ENCODE data around the gene NKAIN1. TPM values are rescaled to one million over a fixed set of nuclear protein-coding genes. Genes with fewer than 3 reads are reported as not detected.
A peak's percentile ranks its signal among the peaks of the same experiment; 100 is the strongest.

Gene NKAIN1
- polyA plus RNA-seq, 2 of the 4 experiments (the other 2 are of a cell fraction) = 0.74 to 0.80 TPM

GRCh38 chr1:31154000-31154631, 85.6 kb downstream of the NKAIN1 start:
- Histone ChIP-seq H3K9me3 (0 out of 3 replicates have a peak, but pooled peaks cover 2% of the 10 kb centered on the region), H3K4me1 (peaks cover 19% of the 10 kb centered on the region; the same call in 2 of the 3 replicates), H3K4me2 (peak overlapping the region; percentile 87), H3K4me3 (peak overlapping the region; percentile 50), H3K27ac (peak overlapping the region; percentile 89 to 99)
- POLR2A ChIA-PET = interaction anchor here (0.6 to 1.2 kb wide), 2 partner anchors 88 to 148 kb away, joined by 3 read pairs; partner anchors contain the start of gene PUM1
- CTCF ChIA-PET = interaction anchor here (0.9 to 1.3 kb wide), 2 partner anchors 12 to 17 kb away, joined by 3 read pairs; no protein-coding TSS in a partner anchor
- FAIRE-seq (no peak), DNase-seq (ENCODE audit: low read depth in 1 of 2, low spot score in 1 of 2) (no peak), ATAC-seq (no peak)
- 85% methylated on average over 19 of the region's 19 CpGs for WGBS (ENCODE audit: missing lambda C conversion rate)
- TF ChIP-seq CEBPB (IDR thresholded peaks at IDR 0.05) = no peak
- no peak for TF ChIP-seq CTCF (IDR thresholded peaks at IDR 0.05)
- TF ChIP-seq MAFK (IDR thresholded peaks at IDR 0.05; ENCODE audit: partially characterized antibody) = no peak
- TF ChIP-seq EHMT2 (IDR thresholded peaks at IDR 0.05; ENCODE audit: low read depth) = no peak
- no peak; the same call in 1 of the 2 replicates for TF ChIP-seq ESRRA (IDR thresholded peaks at IDR 0.05; ENCODE audit: borderline replicate concordance, low read length)
- TF ChIP-seq HOXB5 (CRISPR knock-in tag; IDR thresholded peaks at IDR 0.05) = no peak
- TF ChIP-seq ZFP36 (IDR thresholded peaks at IDR 0.05; ENCODE audit: borderline replicate concordance, partially characterized antibody) = no peak
- no peak for TF ChIP-seq RAD21 (conservative IDR thresholded peaks at IDR 0.05 in 1 of 2, IDR thresholded peaks at IDR 0.05 in 1 of 2)
- no peak for TF ChIP-seq PHF8 (IDR thresholded peaks at IDR 0.05; ENCODE audit: borderline replicate concordance, low read depth)
- TF ChIP-seq, protein P1, sequence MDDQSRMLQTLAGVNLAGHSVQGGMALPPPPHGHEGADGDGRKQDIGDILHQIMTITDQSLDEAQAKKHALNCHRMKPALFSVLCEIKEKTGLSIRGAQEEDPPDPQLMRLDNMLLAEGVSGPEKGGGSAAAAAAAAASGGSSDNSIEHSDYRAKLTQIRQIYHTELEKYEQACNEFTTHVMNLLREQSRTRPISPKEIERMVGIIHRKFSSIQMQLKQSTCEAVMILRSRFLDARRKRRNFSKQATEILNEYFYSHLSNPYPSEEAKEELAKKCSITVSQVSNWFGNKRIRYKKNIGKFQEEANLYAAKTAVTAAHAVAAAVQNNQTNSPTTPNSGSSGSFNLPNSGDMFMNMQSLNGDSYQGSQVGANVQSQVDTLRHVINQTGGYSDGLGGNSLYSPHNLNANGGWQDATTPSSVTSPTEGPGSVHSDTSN (IDR thresholded peaks at IDR 0.05) = no peak
- TF ChIP-seq TP53 (CRISPR knock-in tag; IDR thresholded peaks at IDR 0.05) = no peak
- TF ChIP-seq HOXB13 (CRISPR knock-in tag; IDR thresholded peaks at IDR 0.05; ENCODE audit: low read depth) = no peak
- no peak for TF ChIP-seq EP300 (IDR thresholded peaks at IDR 0.05)
- no peak for TF ChIP-seq FOSL2 (IDR thresholded peaks at IDR 0.05)
- no peak for TF ChIP-seq FOSL2 (CRISPR knock-in tag; IDR thresholded peaks at IDR 0.05)
- TF ChIP-seq HOXA7 (CRISPR knock-in tag; IDR thresholded peaks at IDR 0.05) = no peak

DNA sequence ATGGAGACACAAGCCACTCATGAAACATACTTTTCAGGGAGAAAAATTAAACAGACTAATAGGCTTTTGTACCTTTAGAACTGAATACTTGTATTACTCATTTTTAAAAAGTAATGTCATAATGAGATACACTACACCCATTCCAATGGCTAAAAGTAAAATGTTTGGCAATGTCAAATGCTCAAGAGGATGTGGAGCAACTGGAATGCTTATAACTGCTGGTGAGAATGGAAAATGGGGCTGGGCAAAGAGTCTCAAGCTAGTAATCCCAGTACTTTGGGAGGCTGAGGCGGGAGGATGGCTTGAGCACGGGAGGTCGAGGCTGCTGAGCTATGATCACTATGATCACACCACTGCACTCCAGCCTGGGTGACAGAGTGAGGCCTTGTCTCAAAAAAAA, 86.3 kb downstream of the NKAIN1 start:
- no peak overlapping the region; a peak in 1 of 6 replicates for H3K27ac ChIP-seq
- ChIA-PET POLR2A (interaction anchor here (1.2 kb wide), 1 partner anchor 88 kb away, joined by 3 read pairs; the partner anchor contains the start of gene PUM1), CTCF (interaction anchor here (0.7 kb wide), 1 partner anchor 29 kb away, joined by 3 read pairs; no protein-coding TSS in a partner anchor)
- 88% methylated on average over 3 of the region's 3 CpGs for WGBS (ENCODE audit: missing lambda C conversion rate)
- FAIRE-seq = no peak
- no peak for TF ChIP-seq CBX2 (IDR thresholded peaks at IDR 0.05; ENCODE audit: borderline replicate concordance, low read depth)
- TF ChIP-seq POLR2AphosphoS2 (conservative IDR thresholded peaks at IDR 0.05; ENCODE audit: low read length) = no peak
- TF ChIP-seq, protein P2, sequence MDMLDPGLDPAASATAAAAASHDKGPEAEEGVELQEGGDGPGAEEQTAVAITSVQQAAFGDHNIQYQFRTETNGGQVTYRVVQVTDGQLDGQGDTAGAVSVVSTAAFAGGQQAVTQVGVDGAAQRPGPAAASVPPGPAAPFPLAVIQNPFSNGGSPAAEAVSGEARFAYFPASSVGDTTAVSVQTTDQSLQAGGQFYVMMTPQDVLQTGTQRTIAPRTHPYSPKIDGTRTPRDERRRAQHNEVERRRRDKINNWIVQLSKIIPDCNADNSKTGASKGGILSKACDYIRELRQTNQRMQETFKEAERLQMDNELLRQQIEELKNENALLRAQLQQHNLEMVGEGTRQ (IDR thresholded peaks at IDR 0.05) = no peak
- no peak for TF ChIP-seq POLR2A (IDR thresholded peaks at IDR 0.05; ENCODE audit: low read length)
- no peak for TF ChIP-seq CEBPB (IDR thresholded peaks at IDR 0.05)
- no peak for TF ChIP-seq SMC3 (IDR thresholded peaks at IDR 0.05)
- no peak for TF ChIP-seq BCL3 (IDR thresholded peaks at IDR 0.05)
- no peak for TF ChIP-seq KDM5A (IDR thresholded peaks at IDR 0.05)
- TF ChIP-seq EP300 (IDR thresholded peaks at IDR 0.05) = no peak
- no peak for TF ChIP-seq REST (IDR thresholded peaks at IDR 0.05)
- no peak for TF ChIP-seq HDAC2 (IDR thresholded peaks at IDR 0.05)
- TF ChIP-seq, protein P1 (IDR thresholded peaks at IDR 0.05) = no peak
- TF ChIP-seq SREBF2 (IDR thresholded peaks at IDR 0.05) = no peak
- peaks cover 19% of the 10 kb centered on the region; the same call in 2 of the 3 replicates for H3K4me1 ChIP-seq
- no peak for ATAC-seq
- no peak overlapping the region for H3K4me3 ChIP-seq
- H3K9me3 ChIP-seq = 0 out of 3 replicates have a peak, but pooled peaks cover 2% of the 10 kb centered on the region
- DNase-seq (ENCODE audit: low read depth in 1 of 2, low spot score in 1 of 2) = no peak
- no peak overlapping the region for H3K4me2 ChIP-seq

All from A549 (cell line).